ENCODE measurements around the gene ZCCHC14. TPM values are rescaled to one million over a fixed set of nuclear protein-coding genes. Genes with fewer than 3 reads are reported as not detected.

The ZCCHC14 gene
- total and polyA plus RNA-seq, 2 of the 8 experiments (the other 6 are each of a cell fraction or from before 2014, with no cell fraction given): 8.2 to 28.2 TPM

GRCh38 chr16:87434146-87434667 is 58.6 kb downstream of the ZCCHC14 start:
- no peak overlapping the region for H2AK5ac ChIP-seq (ENCODE audit: low read depth, low read length)
- no peak overlapping the region for H3K14ac ChIP-seq (ENCODE audit: insufficient read length)
- no peak overlapping the region for H3K4me3 ChIP-seq (ENCODE audit: extremely low read depth in 1 of 4, insufficient read depth in 2 of 4, low read depth in 3 of 4, low read length in 4 of 4)
- no peak overlapping the region for H3K56ac ChIP-seq (replicated peaks; ENCODE audit: insufficient read length, low read depth, low read length)
- peaks cover 3 to 4% of the 10 kb centered on the region in 2 experiments for H4K20me1 ChIP-seq (replicated peaks in 1 of 2; ENCODE audit: control insufficient read depth in 1 of 2, insufficient read depth in 2 of 2, low read length in 2 of 2)
- no peak overlapping the region for H2BK12ac ChIP-seq (ENCODE audit: low read depth, low read length)
- no peaks in the 10 kb centered on the region for H3K23me2 ChIP-seq (ENCODE audit: low read depth, low read length)
- no peak overlapping the region for H2BK15ac ChIP-seq (ENCODE audit: low read length)
- H2BK5ac ChIP-seq (ENCODE audit: low read depth, low read length): no peak overlapping the region
- DNase-seq (ENCODE audit: low read depth in 1 of 2, low spot score in 2 of 2) (no peak), FAIRE-seq (no peak)
- WGBS, 2 experiments (ENCODE audit: extremely low coverage in 1 of 2, insufficient coverage in 1 of 2, insufficient read length in 1 of 2, insufficient replicate concordance in 2 of 2, low coverage in 1 of 2, low lambda C conversion rate in 2 of 2, missing lambda C conversion rate in 1 of 2): 94% methylated on average over 22 of the region's 22 CpGs; no CpG with 5 or more reads in 1 of the 2 experiments
- no peak overlapping the region for H4K91ac ChIP-seq (replicated peaks; ENCODE audit: insufficient read length, low read length)
- no peak overlapping the region for H4K5ac ChIP-seq (ENCODE audit: insufficient read length, low read depth, low read length)
- no peak overlapping the region for H3K27ac ChIP-seq (ENCODE audit: low read depth, low read length)
- H3K4me2 ChIP-seq (ENCODE audit: insufficient read depth in 1 of 2, low read depth in 2 of 2, low read length in 2 of 2): no peak overlapping the region
- no peak overlapping the region for H2BK20ac ChIP-seq (ENCODE audit: low read length)
- H3K18ac ChIP-seq (ENCODE audit: extremely low read depth, low read length): no peak overlapping the region
- peaks cover 3% of the 10 kb centered on the region; the same call in 1 of the 2 replicates for H3K79me1 ChIP-seq (ENCODE audit: low read depth, low read length)
- H3K4ac ChIP-seq (replicated peaks; ENCODE audit: insufficient read length, low read depth, low read length): no peak overlapping the region
- no peak overlapping the region for H2AFZ ChIP-seq (ENCODE audit: low read length)
- H3K27me3 ChIP-seq (replicated peaks in 1 of 4; ENCODE audit: control insufficient read depth in 3 of 4, extremely low read depth in 1 of 4, insufficient read depth in 3 of 4, low read length in 3 of 4): no peaks in the 10 kb centered on the region
- no peaks in the 10 kb centered on the region; a peak in 1 of 4 replicates for H3K79me2 ChIP-seq (ENCODE audit: control insufficient read depth in 1 of 2, insufficient read depth in 2 of 2, low read length in 2 of 2)
- POLR2A ChIA-PET (ENCODE audit: partially characterized antibody): no interaction called here
- no peaks in the 10 kb centered on the region for H3K9me3 ChIP-seq (ENCODE audit: insufficient read depth in 2 of 2, low read depth in 1 of 2, low read length in 1 of 2)
- no peak overlapping the region for H2BK120ac ChIP-seq (replicated peaks; ENCODE audit: low read depth, low read length)
- CTCF ChIA-PET (ENCODE audit: partially characterized antibody): interaction anchor here (0.5 to 5.4 kb wide), 4 partner anchors 10 to 202 kb away, joined by 3 to 22 read pairs (median 3); no protein-coding TSS in a partner anchor
- peaks cover 0 to 3% (median 0%) of the 10 kb centered on the region in 4 experiments; a peak in 1 of 8 replicates for H3K36me3 ChIP-seq (ENCODE audit: control insufficient read depth in 2 of 4, insufficient read depth in 4 of 4, low read length in 3 of 4)
- H3K4me1 ChIP-seq (replicated peaks in 1 of 4; ENCODE audit: control insufficient read depth in 3 of 4, insufficient read depth in 4 of 4, low read length in 3 of 4): peaks cover 0 to 9% (median under 1%) of the 10 kb centered on the region in 4 experiments; a peak in 5 of 7 replicates
- no peak for TF ChIP-seq CHD2 (IDR thresholded peaks at IDR 0.05; ENCODE audit: low read length)
- no peak for TF ChIP-seq YY1 (IDR thresholded peaks at IDR 0.05; ENCODE audit: low read depth, low read length)
- TF ChIP-seq ZNF274 (IDR thresholded peaks at IDR 0.05; ENCODE audit: borderline replicate concordance, extremely low read depth, low read length): no peak
- TF ChIP-seq JUND (IDR thresholded peaks at IDR 0.05; ENCODE audit: low read length): no peak
- TF ChIP-seq SIX5 (IDR thresholded peaks at IDR 0.05; ENCODE audit: low read depth, low read length): no peak
- TF ChIP-seq SIN3A (conservative IDR thresholded peaks at IDR 0.05 in 1 of 2, IDR thresholded peaks at IDR 0.05 in 1 of 2; ENCODE audit: low read depth in 1 of 2, low read length in 2 of 2): no peak
- no peak for TF ChIP-seq POLR2AphosphoS5 (IDR thresholded peaks at IDR 0.05; ENCODE audit: low read depth, low read length)
- TF ChIP-seq RXRA (IDR thresholded peaks at IDR 0.05; ENCODE audit: insufficient read depth, low read depth, low read length): no peak
- H4K8ac ChIP-seq (ENCODE audit: extremely low read depth, insufficient read depth, low read length): peak overlapping the region; percentile 73; the same call in 1 of the 2 replicates
- H3K9ac ChIP-seq (replicated peaks in 1 of 4; ENCODE audit: extremely low read depth in 1 of 4, low read depth in 3 of 4, low read length in 3 of 4): no peak overlapping the region
- H3K23ac ChIP-seq (ENCODE audit: insufficient read length): no peak overlapping the region
